Sigmoid colon (tissue), 7 donors: Measurements from ENCODE around the gene RAB3C. TPM values are rescaled to one million over a fixed set of nuclear protein-coding genes. Genes with fewer than 3 reads are reported as not detected.
"Not testable (repeated sequence)": the region's sequence is repeated elsewhere in the genome, so short reads cannot be mapped to it uniquely, and the experiment has no call there.

Experiments used
- DNase-seq: peaks from one replicate; pipeline ENCODE4 v3.0.0-alpha.2; 2019
- H3K27ac ChIP-seq, 4 donors: fragments of 200-600 bp; sonication (generic); one replicate each; pipeline ENCODE4 v1.5.1; 2016 to 2019; ENCODE audit warnings: mild to moderate bottlenecking in 1 of 4
- H3K27me3 ChIP-seq, 3 donors: fragments of 200-600 bp; sonication (generic); one replicate each; pipeline ENCODE4 v1.5.1; 2019; ENCODE audit warnings: mild to moderate bottlenecking in 1 of 3
- H3K36me3 ChIP-seq, 4 donors: fragments of 200-600 bp; sonication (generic); one replicate each; pipeline ENCODE4 v1.5.1; 2016 to 2019
- H3K4me1 ChIP-seq, 4 donors: fragments of 200-600 bp; sonication (generic); one replicate each; pipeline ENCODE4 v1.5.1; 2017 to 2019
- H3K4me3 ChIP-seq, 4 donors: fragments of 200-600 bp; sonication (generic); one replicate each; pipeline ENCODE4 v1.5.1; 2017 to 2019; ENCODE audit warnings: mild to moderate bottlenecking in 2 of 4, moderate library complexity in 1 of 4
- H3K9me3 ChIP-seq, 4 donors: fragments of 200-600 bp in 3 of 4; sonication (generic) in 3 of 4; one replicate each; pipeline versions ENCODE4 v1.5.1 to v1.6.1; 2013 to 2019
- CTCF ChIP-seq, 4 experiments: fragments of 450-650 bp in 3 of 4; fragments of 200-600 bp in 1 of 4; IDR thresholded peaks; one replicate each; pipeline ENCODE4 v1.5.1; 2016 to 2019; ENCODE audit warnings: antibody characterized with exemption in 4 of 4, mild to moderate bottlenecking in 3 of 4, moderate library complexity in 2 of 4
- EP300 ChIP-seq, 4 donors: sonication (generic); formaldehyde crosslinking; IDR thresholded peaks; one replicate each; pipeline ENCODE4 v1.6.1; 2017; ENCODE audit warnings: antibody characterized with exemption in 4 of 4
- POLR2A ChIP-seq, 2 donors: fragments of 450-650 bp; IDR thresholded peaks; one replicate each; pipeline ENCODE4 v1.6.1; 2016; ENCODE audit warnings: antibody characterized with exemption in 2 of 2, mild to moderate bottlenecking in 2 of 2, moderate library complexity in 2 of 2
- POLR2AphosphoS5 ChIP-seq, 4 donors: sonication (generic); formaldehyde crosslinking; IDR thresholded peaks; one replicate each; pipeline ENCODE4 v1.6.1; 2017; ENCODE audit warnings: antibody characterized with exemption in 4 of 4
- WGBS, 2 donors: extraction: QIAGEN DNeasy Blood & Tissue Kit; methylation state at CpG; one replicate each; pipeline ENCODE4 v1.1.7; 2013; 5-methylcytosine and 5-hydroxymethylcytosine counted together
- intact Hi-C: fragments of 100-400 bp; cut with DNase I; formaldehyde crosslinking; loops from one replicate; pipeline ENCODE4 v1.15.1; 2023
- polyA plus RNA-seq, 3 donors: library from polyadenylated mRNA; stranded (reverse); fragments of 200-250 nt; gene quantifications; one replicate each; pipeline ENCODE4 v1.2.3, GENCODE V29; 2013
- total RNA-seq, 4 donors: library from RNA; depleted of rRNA; stranded (reverse); fragments of >200 nt; gene quantifications; one replicate each; pipeline ENCODE4 v1.1.0, GENCODE V29; 2016
- donor health status: healthy with polysubstance abuse.
- donor health status: Bipolar disorder and iron deficiency.
- donor health status: healthy.

RAB3C gene
- total and polyA plus RNA-seq, 7 donors: under 0.01 to 17.6 (median 2.4) TPM; not detected in 1

- H3K27ac ChIP-seq: no peak overlapping the region
- no peak for DNase-seq
- no peak for TF ChIP-seq POLR2AphosphoS5 (IDR thresholded peaks at IDR 0.05)
- TF ChIP-seq POLR2A (IDR thresholded peaks at IDR 0.05): no peak
- TF ChIP-seq EP300 (IDR thresholded peaks at IDR 0.05): no peak
- no peak for TF ChIP-seq CTCF (IDR thresholded peaks at IDR 0.05)
- no peaks in the 10 kb centered on the region for H3K27me3 ChIP-seq
- no peaks in the 10 kb centered on the region for H3K36me3 ChIP-seq
- H3K9me3 ChIP-seq: no peaks in the 10 kb centered on the region
- intact Hi-C loops: no loop called here
- no peaks in the 10 kb centered on the region for H3K4me1 ChIP-seq
- H3K4me3 ChIP-seq: no peak overlapping the region
- 90 to 92% methylated on average over 4 of the region's 4 CpGs for WGBS, 2 donors
Observed at GRCh38 chr5:58565033-58565432, 17.8 kb upstream of the RAB3C start.

- intact Hi-C loops: no loop called here
- Histone ChIP-seq H3K4me1 (no peaks in the 10 kb centered on the region), H3K27me3 (no peaks in the 10 kb centered on the region), H3K4me3 (no peak overlapping the region), H3K36me3 (no peaks in the 10 kb centered on the region), H3K27ac (no peak overlapping the region), H3K9me3 (no peaks in the 10 kb centered on the region)
- no peak for DNase-seq
- 67 to 85% methylated on average over 2 of the region's 2 CpGs for WGBS, 2 donors
- no peak for TF ChIP-seq CTCF (IDR thresholded peaks at IDR 0.05)
Observed at GRCh38 chr5:58571501-58571900, 11.4 kb upstream of the RAB3C start.

GRCh38 chr5:58572973-58573372 is 9.9 kb upstream of the RAB3C start:
- H3K36me3 ChIP-seq, H3K4me3 ChIP-seq, H3K27ac ChIP-seq, H3K27me3 ChIP-seq, intact Hi-C loops, DNase-seq, H3K9me3 ChIP-seq, H3K4me1 ChIP-seq: not testable (repeated sequence)
- 81 to 84% methylated on average over 5 of the region's 5 CpGs for WGBS, 2 donors

- Histone ChIP-seq H3K9me3 (no peaks in the 10 kb centered on the region), H3K4me1 (peaks cover 0 to 14% (median 12%) of the 10 kb centered on the region in 4 donors), H3K27ac (no peak overlapping the region), H3K4me3 (no peak overlapping the region), H3K27me3 (peaks cover 0 to 44% (median 12%) of the 10 kb centered on the region in 3 donors), H3K36me3 (no peaks in the 10 kb centered on the region)
- no peak for DNase-seq
- no peak for TF ChIP-seq POLR2A (IDR thresholded peaks at IDR 0.05)
- no peak for TF ChIP-seq POLR2AphosphoS5 (IDR thresholded peaks at IDR 0.05)
- TF ChIP-seq EP300 (IDR thresholded peaks at IDR 0.05): no peak
- no peak for TF ChIP-seq CTCF (IDR thresholded peaks at IDR 0.05)
- 64 to 76% methylated on average over 4 of the region's 4 CpGs for WGBS, 2 donors
- intact Hi-C loops: no loop called here
Observed at GRCh38 chr5:58579781-58580180, 3.1 kb upstream of the RAB3C start.

GRCh38 chr5:58582019-58582802 is 664 bp upstream of the RAB3C start:
- H3K4me3 ChIP-seq: peak overlapping the region; percentile 15 to 49 (median 41)
- WGBS, 2 donors: 1% methylated on average over 38 of the region's 38 CpGs
- no peaks in the 10 kb centered on the region for H3K9me3 ChIP-seq
- no peak for DNase-seq
- intact Hi-C loops: no loop called here
- no peak overlapping the region for H3K27ac ChIP-seq
- peaks cover 0 to 44% (median 12%) of the 10 kb centered on the region in 3 donors for H3K27me3 ChIP-seq
- no peaks in the 10 kb centered on the region for H3K36me3 ChIP-seq
- peaks cover 0 to 14% (median 12%) of the 10 kb centered on the region in 4 donors for H3K4me1 ChIP-seq
- TF ChIP-seq EP300 (IDR thresholded peaks at IDR 0.05): no peak
- TF ChIP-seq POLR2A (IDR thresholded peaks at IDR 0.05): no peak
- no peak for TF ChIP-seq POLR2AphosphoS5 (IDR thresholded peaks at IDR 0.05)
- TF ChIP-seq CTCF (IDR thresholded peaks at IDR 0.05): no peak
